HT-29 (cell line): ENCODE measurements around the gene OR2G3. TPM values are rescaled to one million over a fixed set of nuclear protein-coding genes. Genes with fewer than 3 reads are reported as not detected.

ENCODE experiments used
- small RNA-seq: library from RNA; depleted of rRNA; stranded (forward); fragments of <200 nt; gene quantifications from one replicate; pipeline ENCODE3, GENCODE V24; 2014
- total RNA-seq: library from RNA; depleted of rRNA; stranded (reverse); fragments of >200 nt; shearing (Covaris generic); gene quantifications from 2 replicates; pipeline ENCODE4 v1.2.3, GENCODE V29; 2014; rRNA removed

OR2G3 gene
- total RNA-seq, 1 experiment from 2014 or later: not detected

Small RNA genes lying within 50 kb of the gene (small RNA-seq; reads per million reads assigned to genes)
- gene RF00026: not detected

Other genes starting within 250 kb of the OR2G3 start
- gene NLRP3, start 189.4 kb upstream of the OR2G3 start, total RNA-seq: 0.70 and 0.71 TPM in 2 replicates
- not detected in 2 replicates for gene OR2B11, start 147.5 kb upstream of the OR2G3 start, total RNA-seq
- not detected in 2 replicates for gene OR2C3, start 69.1 kb upstream of the OR2G3 start, total RNA-seq
- gene GCSAML, start 56.5 kb upstream of the OR2G3 start, total RNA-seq: not detected in 2 replicates
- gene OR2G2, start 17.2 kb upstream of the OR2G3 start, total RNA-seq: not detected in 2 replicates
- gene OR13G1, start 74.2 kb downstream of the OR2G3 start, total RNA-seq: not detected in 2 replicates
- not detected in 2 replicates for gene OR6F1, start 111.1 kb downstream of the OR2G3 start, total RNA-seq
- not detected in 2 replicates for gene OR14K1, start 133.0 kb downstream of the OR2G3 start, total RNA-seq
- not detected in 2 replicates for gene OR14A2, start 142.6 kb downstream of the OR2G3 start, total RNA-seq
- not detected in 2 replicates for gene OR1C1, start 155.0 kb downstream of the OR2G3 start, total RNA-seq
- gene OR14A16, start 218.5 kb downstream of the OR2G3 start, total RNA-seq: not detected in 2 replicates
- not detected in 2 replicates for gene OR11L1, start 236.3 kb downstream of the OR2G3 start, total RNA-seq